Activated B cell treated with CpG ODN at 0.5 μM for 24 hours (primary cell): ENCODE data around the gene COX19. TPM values are rescaled to one million over a fixed set of nuclear protein-coding genes. Genes with fewer than 3 reads are reported as not detected.

ENCODE experiments used
- ATAC-seq: fragments of 200-7000 bp; cut with Tn5 transposase; one replicate; pipeline ENCODE4 v1.10.0; 2021; ENCODE audit warnings: low read depth, mild to moderate bottlenecking, moderate library complexity
- CTCF ChIA-PET: fragments of 350-600 bp; sonication (Branson Sonifier 250); formaldehyde crosslinking; loops from one replicate; lab custom pipeline; 2021; ENCODE audit warnings: antibody characterized with exemption; lab: Charles Lee
- POLR2A ChIA-PET: fragments of 350-600 bp; sonication (Branson Sonifier 250); formaldehyde crosslinking; loops from one replicate; lab custom pipeline; 2021; ENCODE audit warnings: antibody characterized with exemption; lab: Charles Lee
- DNase-seq: peaks from one replicate; pipeline ENCODE4 v3.0.0; 2022
- H3K27ac Mint-ChIP-seq: one replicate; pipeline ENCODE4 v1.8.0; 2020; ENCODE audit warnings: mixed read lengths
- H3K27me3 Mint-ChIP-seq: one replicate; pipeline ENCODE4 v1.8.0; 2021; ENCODE audit warnings: mixed read lengths
- H3K36me3 Mint-ChIP-seq: one replicate; pipeline ENCODE4 v1.8.0; 2021; ENCODE audit warnings: low read depth, mixed read lengths
- H3K4me1 Mint-ChIP-seq: one replicate; pipeline ENCODE4 v1.8.0; 2021; ENCODE audit warnings: mixed read lengths
- H3K4me3 Mint-ChIP-seq: one replicate; pipeline ENCODE4 v1.8.0; 2020; ENCODE audit warnings: mild to moderate bottlenecking, mixed read lengths
- H3K9me3 Mint-ChIP-seq: one replicate; pipeline ENCODE4 v1.8.0; 2020; ENCODE audit warnings: mixed read lengths
- CTCF ChIP-seq: fragments of 200-600 bp; IDR thresholded peaks from one replicate; pipeline ENCODE4 v1.8.0; 2022; ENCODE audit warnings: antibody characterized with exemption, mild to moderate bottlenecking
- intact Hi-C: fragments of 100-400 bp; cut with micrococcal nuclease; formaldehyde crosslinking; loops from one replicate; pipeline ENCODE4 v1.15.1; 2024
- total RNA-seq: library from RNA; stranded (reverse); gene quantifications from 2 replicates; pipeline ENCODE4 v1.2.3, GENCODE V29; 2022

The COX19 gene
- total RNA-seq, 1 donor from 2014 or later, result 24.5 TPM

DNA sequence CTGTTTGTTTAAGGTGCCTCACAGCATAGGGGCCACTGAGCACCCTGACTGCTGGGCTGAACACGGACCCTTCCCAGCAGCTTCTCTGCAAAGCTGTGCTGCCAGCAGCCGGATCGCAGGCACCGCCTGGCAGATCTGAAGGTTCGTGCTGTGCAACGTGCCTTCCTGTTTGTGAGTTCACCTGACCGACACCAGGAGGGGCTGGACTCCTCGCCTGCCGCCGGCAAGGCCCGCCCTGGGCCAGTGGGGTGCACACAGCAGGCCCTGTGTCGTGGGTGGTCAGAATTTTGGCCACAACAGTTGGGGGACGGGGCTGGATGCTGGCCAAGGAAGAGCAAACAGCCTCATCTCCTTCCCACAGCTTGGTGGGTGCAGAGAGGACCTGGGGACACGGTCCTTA is 20.2 kb upstream of the COX19 start:
- H3K27me3 Mint-ChIP-seq, result no peaks in the 10 kb centered on the region
- ChIA-PET CTCF (interaction anchor here (4.0 to 10.0 kb wide), 2 partner anchors 68 to 147 kb away, joined by 59 to 331 read pairs; no protein-coding TSS in a partner anchor), POLR2A (interaction anchor here (0.5 to 5.2 kb wide), 6 partner anchors 21 to 165 kb away, joined by 3 to 76 read pairs (median 4); partner anchors contain the start of genes COX19 and ZFAND2A)
- DNase-seq, result no peak
- no peaks in the 10 kb centered on the region for H3K9me3 Mint-ChIP-seq
- no peak overlapping the region for H3K27ac Mint-ChIP-seq
- intact Hi-C loops, result no loop called here
- peaks cover 24% of the 10 kb centered on the region for H3K36me3 Mint-ChIP-seq
- H3K4me3 Mint-ChIP-seq, result no peak overlapping the region
- H3K4me1 Mint-ChIP-seq, result peaks cover 20% of the 10 kb centered on the region
- no peak for TF ChIP-seq CTCF
- ATAC-seq, result no peak

GRCh38 chr7:994592-995308 is 19.4 kb upstream of the COX19 start:
- POLR2A ChIA-PET, result interaction anchor here (0.7 to 5.2 kb wide), 9 partner anchors 9 to 166 kb away, joined by 3 to 76 read pairs (median 4); partner anchors contain the start of genes COX19 and ZFAND2A
- H3K4me3 Mint-ChIP-seq, result no peak overlapping the region
- peaks cover 19% of the 10 kb centered on the region for H3K36me3 Mint-ChIP-seq
- peaks cover 12% of the 10 kb centered on the region for H3K4me1 Mint-ChIP-seq
- H3K27me3 Mint-ChIP-seq, result no peaks in the 10 kb centered on the region
- no peaks in the 10 kb centered on the region for H3K9me3 Mint-ChIP-seq
- ATAC-seq (no peak), DNase-seq (no peak)
- H3K27ac Mint-ChIP-seq, result no peak overlapping the region
- TF ChIP-seq CTCF, result no peak
- intact Hi-C loops, result loop anchor here (5.0 kb wide), 3 partner anchors 33 to 148 kb away; partner anchors contain the start of gene GPER1
- CTCF ChIA-PET, result interaction anchor here (1.0 to 10.0 kb wide), 12 partner anchors 10 to 182 kb away, joined by 3 to 331 read pairs (median 14); a partner anchor contains a TSS

- no peaks in the 10 kb centered on the region for H3K9me3 Mint-ChIP-seq
Observed at GRCh38 chr7:992709-993607, 17.6 kb upstream of the COX19 start.

More at GRCh38 chr7:992709-993607, 17.6 kb upstream of the COX19 start:
- intact Hi-C loops, result loop anchor here (1.0 to 5.0 kb wide), 8 partner anchors 34 to 190 kb away; partner anchors contain the start of gene GPER1
- TF ChIP-seq CTCF, result peak; percentile 89
- peak; percentile 96 for ATAC-seq
- H3K4me3 Mint-ChIP-seq, result no peak overlapping the region
- CTCF ChIA-PET, result interaction anchor here (0.6 to 10.0 kb wide), 38 partner anchors 11 to 191 kb away, joined by 3 to 331 read pairs (median 6); partner anchors contain the start of genes COX19, CYP2W1 and GPR146
- peaks cover 12% of the 10 kb centered on the region for H3K36me3 Mint-ChIP-seq
- POLR2A ChIA-PET, result interaction anchor here (0.6 to 5.2 kb wide), 20 partner anchors 11 to 1484 kb away, joined by 3 to 76 read pairs (median 4); partner anchors contain the start of genes COX19 and GET4
- no peaks in the 10 kb centered on the region for H3K27me3 Mint-ChIP-seq
- no peak overlapping the region for H3K27ac Mint-ChIP-seq
- DNase-seq, result peak; percentile 88
- peaks cover 11% of the 10 kb centered on the region for H3K4me1 Mint-ChIP-seq
